Stimulated activated CD4-positive, alpha-beta T cell treated with anti-CD3 and anti-CD28 coated beads, TNF-alpha, amount 100 ng/mL, for 24 hours (primary cell): Measurements from ENCODE around the gene RIN1.
"Not testable (repeated sequence)": the region's sequence is repeated elsewhere in the genome, so short reads cannot be mapped to it uniquely, and the experiment has no call there.

Source experiments
- DNase-seq, 3 experiments: peaks; one replicate each; pipeline ENCODE4 v3.0.0-alpha.2; 2020; ENCODE audit warnings: low read depth in 3 of 3

Gene RIN1

DNA sequence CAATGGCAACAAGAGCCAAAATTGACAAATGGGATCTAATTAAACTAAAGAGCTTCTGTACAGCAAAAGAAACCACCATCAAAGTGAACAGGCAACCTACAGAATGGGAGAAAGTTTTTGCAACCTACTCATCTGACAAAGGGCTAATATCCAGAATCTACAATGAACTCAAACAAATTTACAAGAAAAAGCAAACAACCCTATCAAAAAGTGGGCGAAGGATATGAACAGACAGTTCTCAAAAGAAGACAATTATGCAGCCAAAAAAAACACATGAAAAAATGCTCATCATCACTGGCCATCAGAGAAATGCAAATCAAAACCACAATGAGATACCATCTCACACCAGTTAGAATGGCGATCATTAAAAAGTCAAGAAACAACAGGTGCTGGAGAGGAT, 15.9 kb downstream of the RIN1 start:
- not testable (repeated sequence) for DNase-seq

DNA sequence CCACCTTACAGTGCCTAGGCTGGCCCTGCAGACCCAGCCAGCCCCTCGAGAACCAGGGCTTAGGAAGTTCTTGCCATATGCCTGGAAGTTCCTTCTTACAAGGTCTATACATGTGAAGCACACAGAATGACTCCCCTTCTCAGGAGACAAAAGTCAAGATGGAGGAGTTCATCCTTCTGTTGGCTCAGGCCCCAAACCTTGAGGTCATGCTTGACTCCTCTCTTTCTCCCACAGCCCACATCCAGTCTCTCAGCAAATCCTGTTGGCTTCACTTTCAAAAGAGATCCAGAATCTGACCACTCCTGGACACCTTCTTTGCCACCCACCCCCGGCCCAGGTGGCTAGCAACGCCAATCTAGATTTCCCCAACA, 17.6 kb downstream of the RIN1 start:
- no peak for DNase-seq

DNA sequence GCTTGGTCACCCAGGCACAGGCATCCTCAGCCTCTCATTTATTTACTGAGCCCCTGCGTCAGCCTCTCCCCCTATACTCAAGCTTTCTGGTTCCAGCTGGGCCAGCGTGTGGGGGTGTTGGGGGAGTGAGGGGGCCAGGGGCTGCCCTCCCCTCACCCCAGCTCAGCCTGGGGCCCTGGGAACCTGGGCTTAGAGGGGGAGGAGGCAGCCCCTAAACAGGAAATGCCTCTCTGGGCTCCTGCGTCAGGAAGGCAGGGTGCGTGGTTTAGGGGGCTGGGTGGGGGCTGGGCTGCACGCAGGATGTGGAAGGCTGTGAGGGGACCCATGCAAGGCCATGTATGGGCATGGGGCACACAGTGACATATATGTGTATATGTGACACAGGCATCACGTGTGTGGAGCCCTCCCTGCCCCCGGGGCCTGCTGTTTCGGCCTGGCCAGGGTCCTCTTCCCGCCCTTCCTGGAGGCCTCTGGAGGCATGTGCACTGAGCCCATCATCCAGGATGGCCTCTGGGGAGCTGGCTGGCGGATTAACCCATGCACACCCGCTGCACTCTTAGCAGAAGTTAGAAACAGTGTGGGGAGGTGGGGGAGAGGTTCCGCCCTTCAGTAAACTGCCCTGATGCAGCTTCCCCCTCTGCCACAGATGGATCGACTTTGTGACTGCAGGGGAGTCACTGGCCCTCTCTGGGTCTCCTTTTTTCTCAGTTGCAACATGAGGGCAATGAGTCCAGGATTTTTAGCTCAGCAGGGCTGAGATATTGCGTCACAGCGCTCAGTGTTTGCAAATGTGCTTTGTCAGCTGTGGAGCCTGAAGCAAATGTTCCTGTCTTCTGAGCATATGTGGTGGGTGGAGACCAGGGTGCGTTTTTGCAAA, 18.3 kb downstream of the RIN1 start:
- no peak for DNase-seq

DNA sequence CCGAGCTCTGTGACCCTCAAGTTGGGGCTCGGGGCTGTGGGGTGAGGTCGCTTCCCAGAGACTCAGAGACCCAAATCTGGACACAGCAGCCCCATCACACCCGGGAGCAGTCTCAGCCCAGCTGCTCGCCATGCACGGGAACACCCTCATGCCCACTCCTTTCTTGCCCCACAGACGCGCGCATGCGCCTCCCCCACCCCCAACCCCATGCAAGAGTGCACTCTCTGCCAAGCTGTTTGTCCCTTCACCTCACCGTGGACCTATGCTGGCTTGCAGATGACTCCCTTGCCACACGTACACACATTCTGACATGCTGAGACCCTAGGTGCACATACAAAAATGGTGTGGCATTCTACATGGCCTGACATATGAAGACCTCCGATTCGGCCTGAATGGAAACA, 18.9 kb downstream of the RIN1 start:
- peak in 1 of 3 experiments; percentile 33 for DNase-seq

DNA sequence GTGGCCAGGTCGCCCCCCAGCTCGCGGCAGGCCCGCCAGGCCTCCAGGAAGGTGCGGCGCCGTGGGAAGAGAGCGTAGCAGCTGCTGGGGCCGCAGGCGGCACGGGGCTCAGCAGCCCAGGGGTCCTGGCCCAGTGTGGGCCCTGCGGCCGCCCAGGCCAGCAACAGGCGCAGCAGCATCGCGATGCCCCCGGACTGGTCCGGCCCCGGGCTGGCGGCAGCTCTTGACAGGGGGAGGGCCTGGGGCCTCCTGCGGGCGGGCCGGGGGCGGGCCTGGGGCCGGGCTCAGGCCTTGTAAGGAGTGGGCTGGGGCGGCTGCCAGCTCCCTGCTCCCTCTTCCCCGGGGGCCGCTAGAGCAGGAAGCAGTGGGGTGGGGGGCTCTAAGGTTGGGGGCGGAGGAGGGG, 19.4 kb downstream of the RIN1 start, which contains the start of gene CD248:
CD248 (minus strand) TSS at position 196 of the 403 bp plus-strand sequence; CDS start at position 179, 17 bp downstream.
- no peak for DNase-seq

DNA sequence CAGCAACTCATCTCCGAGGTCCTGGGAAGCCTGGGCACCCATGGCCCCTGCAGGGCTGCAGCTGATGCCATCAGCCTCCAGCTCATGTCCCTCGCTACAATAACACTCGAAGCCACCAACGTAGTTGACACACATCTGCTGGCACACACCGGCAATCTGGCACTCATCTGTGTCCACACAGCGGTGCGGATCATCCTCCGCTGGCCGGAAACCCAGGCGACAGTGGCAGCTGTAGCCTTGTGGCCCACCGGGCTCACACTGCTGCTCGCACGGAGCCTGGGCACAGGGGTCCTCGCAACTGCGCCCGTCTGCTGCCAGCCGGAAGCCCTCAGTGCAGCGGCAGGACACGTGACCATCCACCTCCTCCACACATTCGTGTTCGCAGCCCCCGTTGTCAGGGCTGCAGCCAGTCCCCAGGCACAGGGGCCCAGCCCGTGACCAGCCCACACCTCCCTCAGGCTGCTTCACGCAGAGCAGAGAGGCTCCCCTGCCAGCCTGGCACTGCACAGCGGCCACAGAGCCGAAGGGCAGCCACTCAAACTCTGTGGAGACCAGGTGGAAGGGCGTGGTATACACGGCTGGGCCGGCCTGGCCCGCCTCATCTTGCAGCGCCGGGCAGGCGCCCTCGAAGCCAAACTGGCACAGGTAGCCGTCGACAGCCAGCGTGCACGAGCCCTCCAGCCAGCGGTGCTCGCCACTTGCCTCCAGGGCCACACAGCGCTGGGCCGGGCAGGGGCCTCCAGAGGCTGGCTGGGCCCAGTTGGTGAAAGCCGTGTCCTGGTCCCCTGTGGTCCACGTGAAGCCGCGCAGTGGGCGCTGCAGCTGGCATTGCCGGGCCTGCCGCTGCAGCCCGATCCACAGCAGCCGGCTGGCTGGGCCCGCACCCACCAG, 20.1 kb downstream of the RIN1 start:
- DNase-seq: no peak

DNA sequence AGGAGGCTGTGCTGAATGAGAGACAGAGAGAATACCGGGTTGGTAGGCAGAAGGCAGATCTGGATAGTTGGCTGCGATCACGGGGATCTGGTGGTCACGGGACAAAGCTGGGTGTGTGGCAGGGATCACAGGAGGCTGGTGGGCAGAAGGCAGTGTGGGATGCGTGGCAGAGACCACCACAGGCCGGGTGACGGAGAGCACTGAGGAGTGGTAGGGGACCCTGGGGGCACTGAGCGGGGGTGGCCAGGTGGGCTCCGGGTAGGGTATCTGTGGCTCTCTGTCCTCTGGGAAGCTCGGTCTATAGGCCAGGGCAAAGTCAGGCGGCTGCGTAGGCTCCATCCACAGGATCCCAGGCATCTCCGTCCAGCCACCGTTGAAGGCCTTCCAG, 20.7 kb downstream of the RIN1 start:
- no peak for DNase-seq

DNA sequence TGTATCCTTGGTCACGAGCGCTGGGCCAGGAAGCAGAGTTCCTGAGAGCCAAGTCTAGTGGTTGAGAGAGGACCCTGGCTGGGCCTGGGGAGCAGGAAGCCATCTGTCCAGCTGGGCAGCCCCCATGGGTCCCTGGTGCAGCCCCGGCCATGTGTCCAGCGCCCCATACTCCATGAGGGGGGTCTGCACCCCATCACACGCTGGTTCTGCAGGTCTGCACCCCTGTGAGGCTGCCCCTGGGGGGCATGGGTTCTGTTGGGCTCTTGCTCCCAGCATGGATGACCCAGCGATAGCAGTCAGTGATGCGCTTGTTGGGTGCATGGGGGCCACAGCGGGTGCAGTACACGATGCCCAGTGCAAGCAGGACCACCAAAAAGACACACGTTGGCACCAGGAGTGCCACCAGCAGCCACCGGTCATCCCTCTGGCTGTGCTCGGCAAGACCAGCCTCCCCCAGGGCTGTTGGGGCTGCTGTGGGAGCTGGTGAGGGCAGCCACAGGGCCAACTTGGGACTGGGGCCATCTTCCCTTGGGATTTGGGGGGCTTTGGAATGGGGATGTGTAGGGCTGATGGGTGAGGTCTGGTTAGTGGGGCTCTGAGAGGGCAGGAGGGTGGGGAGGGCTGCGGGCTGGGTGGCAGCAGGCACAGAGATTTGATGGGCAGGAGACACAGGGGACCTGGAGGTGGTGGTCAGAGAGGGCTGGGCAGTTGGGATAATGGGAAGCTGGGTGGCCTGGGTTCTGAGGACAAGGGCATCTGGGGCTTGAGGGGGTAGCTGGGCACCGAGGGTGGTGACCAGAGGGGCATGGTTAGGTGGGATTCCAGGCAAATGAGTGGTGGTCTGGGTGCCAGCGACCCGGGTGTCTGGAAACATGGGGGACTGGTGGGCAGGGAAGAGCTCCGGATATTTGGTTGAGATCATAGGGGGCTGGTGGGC, 21.4 kb downstream of the RIN1 start:
- no peak for DNase-seq

DNA sequence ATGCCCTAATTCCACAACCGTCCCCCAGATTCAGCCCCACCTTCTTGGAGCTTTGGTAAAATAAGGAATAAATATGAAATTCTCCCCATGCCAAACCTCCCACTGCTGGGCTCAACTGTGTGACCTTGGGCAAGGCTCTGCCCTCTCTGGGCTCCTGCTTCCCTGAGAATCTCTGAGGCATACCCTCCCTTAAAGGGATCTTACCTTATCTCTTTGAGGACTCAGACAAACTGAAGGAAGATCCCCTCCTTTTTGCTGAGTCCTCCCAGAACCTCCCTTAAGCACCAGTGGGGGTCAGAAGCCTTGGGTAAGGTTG, 22.1 kb downstream of the RIN1 start:
- no peak for DNase-seq

DNA sequence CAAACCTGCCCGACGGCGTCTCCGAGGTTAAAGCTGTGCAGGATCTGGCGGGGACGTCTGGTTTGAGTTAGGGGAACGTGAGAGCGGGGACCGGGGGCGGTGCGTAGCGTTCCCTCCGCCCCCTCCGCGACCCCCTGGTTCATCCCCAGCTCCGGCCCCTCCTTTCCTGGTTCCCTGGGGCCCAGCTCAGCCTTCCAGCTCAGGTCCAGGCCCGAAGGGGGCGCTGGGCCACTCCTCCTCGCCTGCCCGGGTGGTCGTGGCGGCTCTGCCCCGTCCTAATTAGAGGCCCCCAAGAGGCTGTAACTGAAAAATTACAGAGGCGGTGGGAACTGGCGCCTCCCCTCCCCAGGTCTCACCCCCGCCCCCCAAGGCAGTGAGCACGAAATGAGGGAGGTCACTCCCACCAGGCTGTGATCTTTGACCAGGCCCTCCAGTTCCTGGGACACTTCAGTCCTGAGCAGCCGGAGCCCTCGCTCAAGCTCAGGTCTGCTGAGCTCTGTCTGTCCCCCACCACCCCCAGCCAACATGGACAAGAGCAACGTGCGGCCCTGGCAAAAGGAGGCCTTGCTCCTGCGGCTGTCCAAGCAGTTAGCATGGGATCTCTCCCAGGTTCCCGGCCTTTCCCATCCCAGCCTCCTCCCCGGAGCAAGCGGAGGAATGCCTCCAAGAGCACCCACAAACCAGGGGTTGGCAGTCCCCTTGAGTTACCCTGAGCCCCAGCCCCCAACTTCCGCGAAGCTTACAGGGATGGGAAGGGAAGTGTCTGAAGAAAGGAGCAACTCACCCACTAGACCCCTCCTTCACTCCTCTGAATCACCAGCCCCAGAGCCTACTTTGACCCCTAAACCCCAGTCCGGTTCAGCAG, 22.7 kb downstream of the RIN1 start:
- DNase-seq: no peak

DNA sequence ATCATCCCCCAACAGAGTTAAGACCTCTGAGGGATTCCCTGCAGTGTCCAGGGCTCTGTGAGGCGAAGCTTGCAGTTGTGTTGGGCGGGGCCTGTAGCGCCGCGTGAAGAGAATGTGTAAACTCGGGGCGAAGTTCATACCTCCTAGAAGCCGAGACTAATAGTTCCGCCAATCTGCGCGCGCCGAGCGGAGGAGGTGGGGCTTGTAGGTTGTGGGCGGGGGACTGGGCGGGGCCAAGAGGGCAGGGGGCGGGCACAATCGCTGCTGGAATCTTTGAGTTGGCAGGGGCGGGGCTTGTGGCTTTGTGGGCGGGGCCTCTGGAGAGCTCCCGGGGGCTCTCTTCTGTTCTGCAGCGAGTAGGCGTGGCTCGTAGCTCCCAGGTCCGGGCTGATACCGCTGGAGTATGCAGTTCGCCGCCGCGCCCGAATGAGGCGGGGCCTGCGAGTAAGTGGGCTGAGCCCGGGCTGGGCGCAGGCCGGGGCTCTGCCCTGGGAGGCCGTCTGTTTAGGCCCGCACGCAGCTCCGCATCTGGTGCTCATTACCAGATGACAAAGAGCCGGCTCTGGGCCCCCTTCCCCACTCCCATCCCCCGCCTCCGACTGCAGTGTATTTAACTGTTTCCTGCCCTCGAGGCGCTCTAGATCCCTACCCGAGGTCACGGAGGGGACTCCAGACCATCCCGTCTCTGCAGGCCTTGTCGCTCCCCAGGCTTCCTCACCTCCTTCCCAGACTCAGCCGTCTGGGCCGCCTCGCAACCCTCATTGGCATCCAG, 23.5 kb downstream of the RIN1 start:
- peak; percentile 91 to 93 (median 91) for DNase-seq

DNA sequence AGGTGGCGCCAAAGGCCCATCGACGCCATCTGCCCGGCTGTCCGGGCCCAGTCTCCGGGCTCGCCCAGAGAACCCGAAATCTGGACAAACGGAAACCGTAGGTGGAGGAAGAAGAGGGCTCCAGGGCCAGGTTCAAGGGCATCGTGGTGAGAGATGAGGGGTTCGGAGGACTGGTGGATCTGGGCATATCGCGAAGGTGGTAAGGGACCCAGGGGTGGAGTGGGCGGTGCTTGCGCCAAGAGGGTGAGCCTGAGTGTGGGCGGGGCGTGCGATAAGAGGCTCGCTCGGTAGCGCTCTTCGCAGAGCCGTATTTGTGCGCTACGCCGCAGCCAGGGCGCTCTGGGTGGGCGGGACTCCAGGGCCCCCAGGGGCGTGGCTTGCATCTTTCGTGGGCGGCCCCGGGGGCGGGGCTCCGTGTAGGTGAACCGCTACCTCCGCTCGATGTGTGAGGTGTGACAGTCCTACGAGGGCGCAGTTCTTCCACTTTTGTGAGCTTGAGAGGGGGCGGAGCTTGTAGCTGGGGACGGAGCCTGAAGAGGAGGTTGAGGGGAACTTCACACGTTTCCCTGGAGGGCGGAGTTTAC, 24.2 kb downstream of the RIN1 start:
- peak; percentile 80 to 94 (median 94) for DNase-seq

DNA sequence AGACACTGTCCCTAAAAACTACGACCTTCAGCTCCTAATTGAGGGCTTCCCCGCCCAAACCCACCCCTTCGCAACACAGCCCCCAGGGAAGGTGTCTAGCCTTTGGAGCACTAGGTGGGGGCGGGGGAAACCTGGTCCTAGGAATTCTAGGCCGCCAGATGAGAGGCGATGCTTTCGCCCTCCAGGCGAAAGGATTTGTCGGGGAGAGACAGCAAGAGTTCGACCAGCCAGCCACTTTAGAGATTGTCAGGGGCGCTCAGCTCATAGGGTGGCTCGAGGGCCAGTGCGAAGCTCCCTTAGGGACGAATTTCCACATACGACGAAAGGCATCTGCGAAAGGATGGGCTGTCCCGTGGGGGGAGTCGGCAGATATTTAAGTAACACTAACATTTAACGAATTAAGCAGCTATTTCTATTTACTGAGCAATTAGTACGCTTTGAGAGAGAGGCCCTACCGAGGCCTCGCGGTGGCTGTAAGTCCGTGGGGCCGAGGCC, 24.7 kb downstream of the RIN1 start:
- DNase-seq: no peak

DNA sequence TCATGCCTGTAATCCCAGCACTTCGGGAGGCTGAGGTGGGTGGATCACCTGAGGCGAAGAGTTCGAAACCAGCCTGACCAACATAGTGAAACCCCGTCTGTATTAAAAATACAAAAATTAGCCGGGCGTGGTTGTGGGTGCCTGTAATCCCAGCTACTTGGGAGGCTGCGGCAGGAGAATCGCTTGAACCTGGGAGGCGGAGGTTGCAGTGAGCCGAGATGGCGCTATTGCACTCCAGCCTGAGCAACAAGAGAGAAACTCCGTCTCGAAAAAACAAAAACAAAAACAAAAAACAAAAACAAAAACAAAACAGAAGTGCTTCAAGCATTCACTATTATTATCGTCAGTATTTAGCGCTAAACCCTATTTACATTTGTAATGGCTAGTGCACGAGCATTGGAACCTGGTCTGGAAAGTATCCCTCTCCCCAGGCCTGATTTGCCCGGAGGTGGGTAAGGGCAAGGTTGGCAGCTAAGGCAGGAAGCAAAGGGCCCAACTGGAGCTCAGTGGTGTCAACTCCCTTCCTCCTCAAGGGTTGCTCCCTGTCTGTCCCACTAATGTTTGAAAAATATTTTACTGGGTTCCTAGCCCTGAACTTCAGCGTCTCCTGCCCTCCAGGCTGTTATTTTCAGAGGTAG, 25.3 kb downstream of the RIN1 start:
- not testable (repeated sequence) for DNase-seq

DNA sequence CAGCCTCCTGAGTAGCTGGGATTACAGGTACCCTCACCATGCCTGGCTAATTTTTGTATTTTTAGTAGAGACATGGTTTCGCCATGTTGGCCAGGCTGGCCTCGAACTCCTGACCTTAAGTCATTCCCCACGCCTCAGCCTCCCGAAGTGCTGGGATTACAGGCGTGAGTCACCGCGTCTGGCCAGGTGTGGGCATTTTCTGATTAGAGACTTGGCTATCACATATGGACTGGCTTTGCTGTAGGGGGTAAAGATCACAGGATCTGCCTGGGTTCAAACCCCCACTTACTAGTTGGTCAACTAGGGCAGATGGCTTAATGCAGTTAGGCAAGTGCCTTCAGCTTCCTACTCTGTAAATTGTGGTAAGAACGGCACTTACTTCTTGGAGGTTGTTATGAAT, 25.9 kb downstream of the RIN1 start:
- no peak for DNase-seq

DNA sequence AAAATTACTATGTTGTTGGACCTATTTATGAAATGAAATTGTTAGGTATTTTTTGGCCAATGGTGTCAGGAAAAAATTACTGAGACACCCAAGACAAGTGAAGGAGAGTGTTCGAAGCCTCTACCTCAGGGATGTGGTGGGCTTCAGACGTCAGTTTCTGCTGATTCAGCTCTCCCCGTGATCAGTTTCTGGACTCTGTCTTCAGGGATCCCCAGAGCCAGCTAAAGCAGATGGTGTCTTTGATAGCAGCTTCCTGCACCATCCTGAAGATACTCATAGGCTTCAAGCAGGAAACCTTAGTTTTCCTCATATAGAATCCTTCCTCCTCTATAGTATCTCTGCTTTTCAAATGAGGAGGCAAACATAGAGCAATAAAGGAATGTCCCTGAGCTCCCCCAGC, 26.8 kb downstream of the RIN1 start:
- DNase-seq: no peak

DNA sequence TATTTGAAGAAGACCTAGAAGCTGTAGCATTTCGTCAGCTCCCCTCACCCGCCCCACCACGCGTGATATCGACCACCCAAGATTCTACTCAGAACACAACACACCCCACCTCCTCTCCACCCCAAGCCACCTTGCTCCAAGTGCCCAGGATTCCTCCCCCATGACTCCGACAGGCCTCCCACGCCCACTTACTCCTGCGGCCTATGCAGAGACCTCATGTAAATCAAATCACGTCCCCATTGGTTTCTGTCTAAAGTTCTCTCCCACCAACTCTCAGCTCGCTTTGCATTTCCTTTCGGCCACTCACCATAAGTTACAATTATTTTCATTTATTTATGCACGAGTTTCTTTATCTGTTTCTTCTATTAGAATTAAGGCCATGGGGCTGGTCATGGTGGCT, 33.6 kb downstream of the RIN1 start:
- DNase-seq: no peak

DNA sequence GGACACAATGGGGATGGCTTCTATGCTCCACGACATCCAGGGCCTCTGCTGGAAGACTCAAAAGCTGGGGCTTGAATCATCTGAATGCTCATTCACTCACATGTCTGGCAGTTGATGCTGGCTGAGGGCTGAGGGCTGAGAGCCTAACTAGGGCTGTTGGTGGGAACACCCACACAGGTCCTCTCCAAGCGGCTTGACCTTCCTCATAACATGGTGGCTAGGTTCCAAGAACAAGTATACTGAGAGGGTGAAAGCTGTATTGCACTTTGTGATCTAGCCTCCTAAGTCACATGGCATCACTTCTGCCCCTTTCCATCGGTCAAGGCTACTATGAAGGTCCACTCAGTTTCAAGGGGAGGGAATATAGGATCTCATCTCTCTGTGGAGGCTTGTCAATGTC, 37.0 kb downstream of the RIN1 start:
- DNase-seq: no peak

DNA sequence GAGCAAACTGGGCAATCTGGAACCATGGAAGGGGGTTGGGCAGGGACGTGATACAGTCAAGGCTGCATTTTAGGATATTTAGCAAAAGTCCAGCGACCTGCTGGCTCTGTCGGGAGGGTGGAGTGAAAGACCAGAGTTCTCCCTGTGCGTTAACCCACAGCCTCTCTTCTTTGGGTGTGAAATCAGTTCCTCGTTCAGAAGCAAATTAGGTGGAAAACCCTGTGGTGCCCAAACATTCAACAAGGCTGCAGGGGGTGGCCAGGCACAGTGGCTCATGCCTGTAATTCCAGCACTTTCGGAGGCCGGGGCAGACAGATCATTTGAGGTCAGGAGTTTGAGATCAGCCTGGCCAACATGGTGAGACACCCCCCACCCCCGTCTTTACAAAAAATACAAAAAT, 38.6 kb downstream of the RIN1 start:
- no peak for DNase-seq
